Measurements from ENCODE around the gene PPP1R15A.
"Not testable (repeated sequence)": the region's sequence is repeated elsewhere in the genome, so short reads cannot be mapped to it uniquely, and the experiment has no call there.

Gene PPP1R15A

DNA sequence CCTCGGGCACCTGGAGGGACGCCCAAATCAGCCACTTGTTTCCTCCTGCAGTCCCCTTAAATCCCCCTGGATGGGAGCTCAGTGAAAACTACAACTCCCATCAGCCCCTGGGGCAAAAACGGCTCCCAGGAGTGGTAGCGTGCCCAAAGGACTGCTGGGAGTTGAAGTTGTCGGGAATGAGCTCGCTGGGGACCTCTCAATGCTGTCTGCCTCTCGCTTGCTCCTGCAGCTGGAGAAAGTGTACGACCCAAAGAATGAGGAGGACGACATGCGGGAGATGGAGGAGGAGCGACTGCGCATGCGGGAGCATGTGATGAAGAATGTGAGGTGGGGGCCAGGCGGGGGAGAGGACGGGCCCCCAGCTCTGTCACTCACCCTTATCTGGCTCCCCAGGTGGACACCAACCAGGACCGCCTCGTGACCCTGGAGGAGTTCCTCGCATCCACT lies 46.6 kb downstream of the PPP1R15A start:
- H3K27ac ChIP-seq: no peak overlapping the region
- no peaks in the 10 kb centered on the region for H3K4me1 ChIP-seq (ENCODE audit: control insufficient read depth in 1 of 2, insufficient read depth in 1 of 2, low read depth in 1 of 2, low read length in 1 of 2)
- H3K27me3 ChIP-seq: no peaks in the 10 kb centered on the region
- H3K4me3 ChIP-seq (ENCODE audit: low read depth in 1 of 2, low read length in 1 of 2): no peak overlapping the region
- H3K9me3 ChIP-seq: no peaks in the 10 kb centered on the region
- TF ChIP-seq, protein P1, sequence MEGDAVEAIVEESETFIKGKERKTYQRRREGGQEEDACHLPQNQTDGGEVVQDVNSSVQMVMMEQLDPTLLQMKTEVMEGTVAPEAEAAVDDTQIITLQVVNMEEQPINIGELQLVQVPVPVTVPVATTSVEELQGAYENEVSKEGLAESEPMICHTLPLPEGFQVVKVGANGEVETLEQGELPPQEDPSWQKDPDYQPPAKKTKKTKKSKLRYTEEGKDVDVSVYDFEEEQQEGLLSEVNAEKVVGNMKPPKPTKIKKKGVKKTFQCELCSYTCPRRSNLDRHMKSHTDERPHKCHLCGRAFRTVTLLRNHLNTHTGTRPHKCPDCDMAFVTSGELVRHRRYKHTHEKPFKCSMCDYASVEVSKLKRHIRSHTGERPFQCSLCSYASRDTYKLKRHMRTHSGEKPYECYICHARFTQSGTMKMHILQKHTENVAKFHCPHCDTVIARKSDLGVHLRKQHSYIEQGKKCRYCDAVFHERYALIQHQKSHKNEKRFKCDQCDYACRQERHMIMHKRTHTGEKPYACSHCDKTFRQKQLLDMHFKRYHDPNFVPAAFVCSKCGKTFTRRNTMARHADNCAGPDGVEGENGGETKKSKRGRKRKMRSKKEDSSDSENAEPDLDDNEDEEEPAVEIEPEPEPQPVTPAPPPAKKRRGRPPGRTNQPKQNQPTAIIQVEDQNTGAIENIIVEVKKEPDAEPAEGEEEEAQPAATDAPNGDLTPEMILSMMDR (IDR thresholded peaks at IDR 0.05): no peak
- peaks cover 92% of the 10 kb centered on the region for H3K36me3 ChIP-seq

DNA sequence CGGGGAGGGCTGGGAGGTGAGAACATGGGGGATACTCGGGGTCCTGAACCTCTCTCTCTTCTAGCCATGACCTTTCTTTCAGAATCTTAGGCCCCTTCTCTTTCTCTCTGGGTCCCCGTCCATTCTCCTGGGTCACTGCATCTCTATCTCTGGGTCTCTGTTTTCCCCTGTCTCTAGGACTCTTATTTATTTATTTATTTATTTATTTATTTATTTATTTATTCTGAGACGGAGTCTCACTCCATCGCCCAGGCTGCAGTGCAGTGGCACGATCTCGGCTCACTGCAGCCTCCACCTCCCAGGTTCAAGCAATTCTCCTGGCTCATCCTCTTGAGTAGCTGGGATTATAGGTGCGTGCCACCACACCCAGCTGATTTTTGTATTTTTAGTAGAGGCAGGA lies 47.0 kb downstream of the PPP1R15A start:
- H3K27me3 ChIP-seq; H3K9me3 ChIP-seq; H3K4me3 ChIP-seq (ENCODE audit: low read depth in 1 of 2, low read length in 1 of 2); H3K27ac ChIP-seq; H3K4me1 ChIP-seq (ENCODE audit: control insufficient read depth in 1 of 2, insufficient read depth in 1 of 2, low read depth in 1 of 2, low read length in 1 of 2): not testable (repeated sequence)
- H3K36me3 ChIP-seq: peaks cover 87% of the 10 kb centered on the region

DNA sequence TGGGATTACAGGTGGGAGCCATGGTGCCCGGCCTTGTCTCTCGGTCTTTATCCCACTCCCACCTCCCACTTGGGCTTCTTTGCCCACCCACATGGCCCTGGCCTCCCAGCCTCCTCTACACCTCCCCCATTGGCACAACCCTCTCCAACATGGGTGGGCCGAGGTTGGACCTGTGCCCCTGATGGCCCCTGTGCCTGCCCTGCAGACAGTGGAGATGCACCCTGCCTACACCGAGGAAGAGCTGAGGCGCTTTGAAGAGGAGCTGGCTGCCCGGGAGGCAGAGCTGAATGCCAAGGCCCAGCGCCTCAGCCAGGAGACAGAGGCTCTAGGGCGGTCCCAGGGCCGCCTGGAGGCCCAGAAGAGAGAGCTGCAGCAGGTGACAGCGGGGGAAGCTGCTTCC lies 48.7 kb downstream of the PPP1R15A start:
- no peaks in the 10 kb centered on the region for H3K27me3 ChIP-seq
- no peaks in the 10 kb centered on the region for H3K4me1 ChIP-seq (ENCODE audit: control insufficient read depth in 1 of 2, insufficient read depth in 1 of 2, low read depth in 1 of 2, low read length in 1 of 2)
- TF ChIP-seq, protein P1 (IDR thresholded peaks at IDR 0.05): no peak
- no peak overlapping the region for H3K4me3 ChIP-seq (ENCODE audit: low read depth in 1 of 2, low read length in 1 of 2)
- no peaks in the 10 kb centered on the region for H3K9me3 ChIP-seq
- peaks cover 71% of the 10 kb centered on the region for H3K36me3 ChIP-seq
- no peak overlapping the region for H3K27ac ChIP-seq

DNA sequence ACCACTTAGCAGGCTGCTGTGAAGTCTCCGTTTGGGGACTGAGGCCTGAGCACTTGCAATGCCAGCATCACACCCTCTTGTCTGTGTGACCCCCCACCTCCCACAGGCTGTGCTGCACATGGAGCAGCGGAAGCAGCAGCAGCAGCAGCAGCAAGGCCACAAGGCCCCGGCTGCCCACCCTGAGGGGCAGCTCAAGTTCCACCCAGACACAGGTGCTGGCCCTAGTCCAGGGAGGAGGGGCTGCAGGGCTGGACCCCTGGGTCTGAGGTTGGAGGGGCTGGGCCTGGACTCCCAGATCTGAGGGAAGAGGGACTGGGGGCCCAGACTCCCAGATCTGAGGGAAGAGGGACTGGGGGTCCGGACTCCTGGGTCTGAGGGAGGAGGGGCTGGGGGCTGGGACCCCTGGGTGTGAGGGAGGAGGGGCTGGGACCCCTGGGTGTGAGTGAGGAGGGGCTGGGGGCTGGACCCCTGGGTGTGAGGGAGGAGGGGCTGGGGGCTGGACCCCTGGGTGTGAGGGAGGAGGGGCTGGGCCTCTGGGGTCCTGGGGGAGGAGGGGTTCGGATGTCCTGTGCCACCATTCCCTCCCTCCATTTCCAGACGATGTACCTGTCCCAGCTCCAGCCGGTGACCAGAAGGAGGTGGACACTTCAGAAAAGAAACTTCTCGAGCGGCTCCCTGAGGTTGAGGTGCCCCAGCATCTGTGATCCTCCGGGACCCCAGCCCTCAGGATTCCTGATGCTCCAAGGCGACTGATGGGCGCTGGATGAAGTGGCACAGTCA lies 49.7 kb downstream of the PPP1R15A start:
- H3K9me3 ChIP-seq: no peaks in the 10 kb centered on the region
- H3K27ac ChIP-seq: no peak overlapping the region
- H3K4me1 ChIP-seq (ENCODE audit: control insufficient read depth in 1 of 2, insufficient read depth in 1 of 2, low read depth in 1 of 2, low read length in 1 of 2): no peaks in the 10 kb centered on the region
- H3K27me3 ChIP-seq: no peaks in the 10 kb centered on the region
- no peak overlapping the region for H3K4me3 ChIP-seq (ENCODE audit: low read depth in 1 of 2, low read length in 1 of 2)
- H3K36me3 ChIP-seq: peaks cover 61% of the 10 kb centered on the region
- TF ChIP-seq, protein P1 (IDR thresholded peaks at IDR 0.05): no peak

DNA sequence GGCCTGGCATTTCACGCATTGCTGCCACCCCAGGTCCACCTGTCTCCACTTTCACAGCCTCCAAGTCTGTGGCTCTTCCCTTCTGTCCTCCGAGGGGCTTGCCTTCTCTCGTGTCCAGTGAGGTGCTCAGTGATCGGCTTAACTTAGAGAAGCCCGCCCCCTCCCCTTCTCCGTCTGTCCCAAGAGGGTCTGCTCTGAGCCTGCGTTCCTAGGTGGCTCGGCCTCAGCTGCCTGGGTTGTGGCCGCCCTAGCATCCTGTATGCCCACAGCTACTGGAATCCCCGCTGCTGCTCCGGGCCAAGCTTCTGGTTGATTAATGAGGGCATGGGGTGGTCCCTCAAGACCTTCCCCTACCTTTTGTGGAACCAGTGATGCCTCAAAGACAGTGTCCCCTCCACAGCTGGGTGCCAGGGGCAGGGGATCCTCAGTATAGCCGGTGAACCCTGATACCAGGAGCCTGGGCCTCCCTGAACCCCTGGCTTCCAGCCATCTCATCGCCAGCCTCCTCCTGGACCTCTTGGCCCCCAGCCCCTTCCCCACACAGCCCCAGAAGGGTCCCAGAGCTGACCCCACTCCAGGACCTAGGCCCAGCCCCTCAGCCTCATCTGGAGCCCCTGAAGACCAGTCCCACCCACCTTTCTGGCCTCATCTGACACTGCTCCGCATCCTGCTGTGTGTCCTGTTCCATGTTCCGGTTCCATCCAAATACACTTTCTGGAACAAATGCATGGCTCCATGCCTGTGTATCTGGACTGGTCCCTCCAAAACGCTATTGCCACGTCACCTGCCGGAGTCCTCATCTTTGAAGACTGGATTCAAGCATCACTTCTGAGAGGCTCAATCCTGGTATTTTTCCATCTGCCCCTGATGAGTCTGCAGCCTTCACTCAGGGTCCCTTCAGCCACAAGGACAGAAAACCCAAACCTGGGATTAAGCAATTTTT lies 50.6 kb downstream of the PPP1R15A start:
- TF ChIP-seq, protein P1 (IDR thresholded peaks at IDR 0.05): no peak
- no peak overlapping the region for H3K4me3 ChIP-seq (ENCODE audit: low read depth in 1 of 2, low read length in 1 of 2)
- H3K36me3 ChIP-seq: peaks cover 55% of the 10 kb centered on the region
- H3K4me1 ChIP-seq (ENCODE audit: control insufficient read depth in 1 of 2, insufficient read depth in 1 of 2, low read depth in 1 of 2, low read length in 1 of 2): no peaks in the 10 kb centered on the region
- H3K9me3 ChIP-seq: no peaks in the 10 kb centered on the region
- H3K27me3 ChIP-seq: no peaks in the 10 kb centered on the region
- H3K27ac ChIP-seq: no peak overlapping the region

All from neutrophil (primary cell).